Putamen (tissue), 1 donor: ENCODE measurements around the gene SEC16A.

Source experiments
- DNase-seq: peaks from one replicate; pipeline ENCODE4 v3.0.0-alpha.2; 2016; ENCODE audit warnings: low spot score

SEC16A gene

DNA sequence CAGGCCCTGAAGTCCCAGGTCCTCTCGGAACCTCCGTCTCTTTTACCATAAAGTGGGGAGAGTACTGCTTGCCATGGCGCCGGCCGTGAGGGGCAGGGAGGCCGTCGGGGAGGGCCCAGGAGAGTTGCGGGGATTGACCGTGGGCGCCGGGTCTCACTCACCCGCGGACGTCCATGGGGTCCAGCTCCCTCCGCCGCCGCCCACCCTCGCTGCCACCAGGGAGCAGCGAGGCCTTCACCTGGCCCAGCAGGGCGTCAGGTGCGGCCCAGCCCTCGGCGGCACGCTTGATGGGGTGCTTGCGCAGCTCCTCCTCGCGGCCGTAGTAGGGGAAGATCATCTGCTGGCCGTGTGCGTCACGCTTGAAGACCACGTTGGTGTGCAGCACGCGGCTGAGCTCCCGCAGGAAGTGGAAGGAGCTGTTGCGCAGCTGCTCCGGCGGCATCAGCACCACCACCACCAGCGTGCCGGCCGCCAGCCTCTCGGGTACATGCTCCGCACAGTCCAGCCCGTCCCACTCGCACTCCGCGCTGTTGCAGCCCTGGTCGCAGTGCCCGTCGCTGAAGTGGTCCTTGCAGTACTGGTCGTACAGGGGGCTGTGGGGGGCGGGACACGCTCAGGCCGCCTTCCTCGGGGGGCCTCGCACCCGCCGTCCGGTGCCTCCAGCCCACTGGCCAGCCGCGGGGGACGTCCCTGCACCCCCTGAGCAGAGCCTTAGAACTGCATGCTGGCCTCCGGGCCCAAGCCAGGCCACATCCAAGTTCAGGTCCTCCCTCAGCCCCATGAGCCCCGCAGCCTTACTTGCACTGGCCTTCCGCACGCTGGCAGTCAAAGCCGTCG lies 21.9 kb upstream of the SEC16A start:
- no peak for DNase-seq

DNA sequence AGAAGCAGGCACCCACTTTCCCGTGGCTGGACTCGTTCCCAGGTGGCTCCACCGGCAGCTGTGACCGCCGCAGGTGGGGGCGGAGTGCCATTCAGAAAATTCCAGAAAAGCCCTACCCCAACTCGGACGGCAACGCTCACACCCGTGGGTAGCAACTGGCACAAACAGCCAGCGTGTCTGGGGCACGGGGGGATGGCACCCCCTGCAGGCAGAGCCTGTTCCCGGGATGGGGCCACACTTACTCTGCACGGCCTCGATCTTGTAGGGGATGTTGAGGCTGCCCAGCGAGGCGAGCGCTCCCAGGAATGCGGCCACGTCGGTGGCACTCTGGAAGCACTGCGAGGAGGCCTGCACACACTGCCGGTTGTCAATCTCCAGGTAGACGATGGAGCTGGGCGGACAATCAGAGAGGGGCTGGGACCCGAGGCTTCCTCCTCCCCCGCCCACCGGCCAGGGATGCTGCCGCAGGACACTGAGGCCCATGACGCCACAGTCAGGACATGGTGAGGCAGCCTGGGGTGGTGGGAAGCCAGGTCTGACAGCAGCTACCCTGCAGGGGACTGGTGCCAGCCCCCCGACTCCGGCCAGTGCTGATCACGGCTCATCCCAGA lies 20.2 kb upstream of the SEC16A start:
- DNase-seq = no peak

DNA sequence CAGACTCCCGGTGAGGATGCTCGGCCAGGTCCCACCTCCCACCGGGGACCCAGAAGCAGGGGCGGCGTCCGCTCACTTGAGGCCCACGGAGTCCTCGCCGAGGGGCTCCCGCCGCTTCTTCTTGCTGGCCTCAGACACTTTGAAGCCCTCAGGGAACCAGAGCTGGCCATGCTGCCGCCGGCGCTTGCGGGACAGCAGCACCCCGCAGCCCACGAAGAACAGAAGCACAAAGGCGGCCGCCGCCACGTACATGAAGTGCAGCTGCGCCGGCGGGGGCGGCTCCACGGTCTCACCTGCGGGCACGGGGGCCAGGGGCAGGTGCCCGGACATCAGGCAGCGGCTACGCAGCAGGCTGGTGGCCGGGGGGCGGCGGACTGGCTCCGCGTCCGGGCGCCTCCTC lies 19.4 kb upstream of the SEC16A start:
- no peak for DNase-seq

DNA sequence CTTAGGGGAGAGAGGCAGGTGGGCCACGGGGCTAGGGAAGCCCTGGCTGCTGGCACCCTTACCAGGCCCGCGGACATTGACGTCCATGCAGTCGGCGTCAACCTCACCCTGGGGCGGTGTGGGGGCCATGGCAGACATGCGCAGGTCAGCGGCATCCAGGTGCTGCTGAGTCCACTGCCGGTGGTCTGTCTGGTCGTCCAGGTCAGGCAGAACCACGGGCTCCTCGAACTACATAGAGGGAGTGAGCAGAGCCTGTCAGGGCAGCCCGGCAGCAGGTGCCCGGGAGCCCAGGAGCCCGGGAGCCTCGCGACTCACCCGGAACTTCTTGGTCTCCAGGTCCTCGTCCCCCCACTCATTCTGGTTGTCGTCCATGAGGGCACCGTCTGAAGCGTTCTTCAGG lies 18.8 kb upstream of the SEC16A start:
- DNase-seq = no peak

DNA sequence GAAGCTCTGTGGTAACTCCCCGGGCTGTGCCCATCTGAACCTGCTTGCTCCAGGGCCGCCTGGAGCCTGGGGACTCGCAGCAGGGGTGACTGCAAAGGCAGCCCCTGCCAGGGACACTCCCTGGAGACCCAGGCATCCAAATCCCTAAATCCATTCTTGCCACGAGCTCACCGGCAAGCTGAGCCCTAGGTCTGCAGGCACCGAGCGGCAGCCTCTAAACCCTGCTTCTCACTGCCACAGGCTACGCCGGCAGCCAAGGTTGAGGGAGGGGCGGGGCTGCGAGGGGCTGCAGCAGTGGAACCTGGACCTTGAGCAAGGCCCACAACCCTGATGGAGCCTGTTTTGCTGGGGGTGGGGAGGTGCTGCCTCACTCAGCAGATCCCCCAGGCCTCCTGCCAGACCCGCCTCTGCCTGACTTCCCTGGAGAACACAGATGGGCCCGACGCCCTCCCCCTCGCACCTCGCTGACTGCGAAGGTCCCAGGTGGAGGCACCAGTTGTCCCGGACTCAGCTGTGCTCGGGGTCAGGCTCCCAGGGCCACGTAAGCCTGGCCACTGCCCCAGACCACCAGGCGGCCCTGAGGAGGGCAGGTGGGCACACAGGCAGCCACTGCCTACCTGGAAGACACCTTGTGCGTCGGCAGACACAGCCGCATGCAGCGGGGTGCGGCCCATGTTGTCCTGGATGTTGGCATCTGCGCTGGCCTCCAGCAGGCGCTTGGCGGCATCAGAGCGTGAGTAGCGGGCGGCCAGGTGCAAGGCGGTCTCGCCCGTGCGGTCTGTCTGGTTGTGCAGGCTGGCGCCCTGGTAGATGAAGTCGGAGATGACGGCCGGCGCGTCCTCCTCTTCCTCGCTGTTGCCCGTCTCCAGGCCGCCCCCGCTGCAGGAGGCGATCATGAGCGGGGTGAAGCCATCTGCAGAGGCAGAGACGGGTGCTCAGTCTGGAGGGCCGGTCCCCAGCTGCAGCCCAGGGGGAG lies 17.4 kb upstream of the SEC16A start:
- DNase-seq = no peak

DNA sequence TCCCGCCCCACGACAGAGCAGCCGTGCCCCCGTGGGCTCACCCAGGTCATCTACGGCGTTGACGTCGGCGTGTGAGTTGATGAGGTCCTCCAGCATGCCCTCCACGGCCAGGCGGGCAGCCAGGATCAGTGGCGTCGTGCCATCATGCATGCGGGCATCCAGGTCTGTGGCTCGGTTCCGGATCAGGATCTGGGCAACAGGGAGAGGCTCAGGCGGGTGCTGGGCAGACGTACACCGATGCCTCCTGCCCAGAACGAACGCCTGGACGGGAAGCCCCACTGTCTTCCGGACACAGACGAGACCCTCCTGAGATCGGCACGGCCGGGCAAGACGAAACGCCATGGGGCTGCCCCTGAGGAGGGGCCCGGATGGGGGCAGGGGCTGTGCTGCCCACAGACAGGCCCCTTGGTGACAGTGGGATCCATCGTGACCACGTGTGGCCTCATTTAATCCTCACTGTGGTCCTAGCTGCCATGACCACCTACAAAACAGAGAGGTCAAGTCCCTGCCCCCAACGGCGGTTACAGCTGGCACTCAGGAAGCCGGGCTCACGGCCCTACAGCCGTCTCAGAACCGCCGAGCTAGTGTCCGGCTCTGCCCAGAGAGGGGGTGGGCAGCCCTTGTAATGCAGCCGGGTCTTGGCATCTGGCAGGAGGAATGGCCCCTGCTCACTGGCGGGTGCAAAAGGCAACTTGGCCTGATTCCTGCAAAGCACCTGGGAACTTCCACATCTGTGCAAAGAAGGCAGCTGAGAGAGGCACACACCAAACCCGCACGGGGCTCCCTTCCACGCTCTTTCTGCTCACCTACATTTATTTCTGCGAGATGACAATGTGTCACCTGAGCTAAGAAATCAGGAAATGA lies 16.5 kb upstream of the SEC16A start:
- DNase-seq = no peak

DNA sequence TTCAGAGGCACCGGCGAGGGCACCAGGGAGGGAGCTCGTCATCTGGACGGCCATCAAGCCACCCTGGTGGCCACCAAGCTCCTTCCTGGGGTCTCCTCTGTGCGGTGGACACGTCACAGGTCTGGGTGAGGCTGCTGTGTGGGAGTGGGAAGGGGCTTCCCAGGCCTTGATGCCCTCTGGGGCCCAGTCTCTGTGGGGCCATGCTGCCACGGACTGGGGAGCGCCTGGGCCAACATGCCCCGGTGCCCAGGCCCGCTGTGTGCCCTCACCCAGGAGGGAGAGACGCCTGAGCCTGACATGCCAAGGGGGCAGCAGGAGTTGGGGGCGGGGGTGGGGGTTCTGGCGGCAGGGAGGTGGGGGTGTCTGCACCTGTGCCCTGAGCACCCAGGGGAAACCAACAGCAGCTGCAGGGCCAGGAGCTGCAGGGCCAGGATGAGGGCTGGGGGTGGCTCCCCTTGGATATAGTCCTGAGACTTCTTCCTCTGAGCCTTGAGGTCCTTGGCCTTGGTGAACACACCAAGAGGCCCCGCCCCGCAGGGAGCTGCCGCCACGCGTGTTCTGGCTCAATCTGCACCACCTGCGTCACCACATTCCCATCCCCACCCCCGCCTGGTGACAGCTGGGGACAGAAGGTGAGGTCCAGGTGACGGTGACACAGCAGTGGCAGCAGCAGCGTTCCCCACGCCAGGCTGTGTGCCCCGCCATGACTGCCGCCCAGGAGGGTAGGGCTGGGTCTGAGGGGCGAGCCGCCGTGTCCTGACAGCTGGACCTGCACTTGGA lies 15.3 kb upstream of the SEC16A start:
- DNase-seq = no peak

DNA sequence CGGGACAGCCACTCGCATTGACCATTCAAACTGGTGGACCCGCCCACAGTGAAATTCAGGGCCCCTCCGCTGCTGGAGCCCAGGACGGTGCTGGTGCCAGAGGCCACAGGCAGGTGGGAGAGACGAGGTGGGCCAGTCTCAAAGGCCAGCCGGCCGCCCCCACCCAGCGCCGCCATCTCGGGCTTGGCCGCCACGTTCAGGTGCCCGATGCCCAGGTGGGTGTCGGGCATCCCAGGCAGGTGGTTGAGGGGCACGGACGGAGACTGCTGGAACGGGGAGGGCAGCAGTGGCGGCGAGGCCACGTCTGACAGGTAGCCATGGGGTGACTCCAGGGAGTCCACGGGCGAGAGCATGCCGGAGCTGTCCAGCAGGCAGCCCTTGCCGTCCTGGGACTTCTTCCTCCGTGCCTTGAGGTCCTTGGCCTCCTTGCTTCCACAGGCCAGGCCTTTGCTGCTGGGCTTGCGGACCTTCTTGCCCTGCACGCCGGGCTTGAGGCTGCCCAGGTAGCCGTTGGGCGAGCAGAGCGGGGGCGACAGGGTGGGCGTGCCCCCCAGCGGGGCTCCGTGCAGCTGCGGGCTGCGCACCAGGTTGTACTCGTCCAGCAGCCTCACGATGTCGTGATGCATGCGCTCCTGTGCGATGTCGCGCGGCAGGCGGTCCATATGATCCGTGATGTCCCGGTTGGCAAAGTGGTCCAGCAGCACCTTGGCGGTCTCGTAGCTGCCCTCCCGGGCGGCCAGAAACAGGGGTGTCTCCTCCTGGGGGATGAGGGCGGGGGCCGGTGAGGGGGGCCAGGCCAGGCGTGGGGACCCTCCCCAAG lies 14.2 kb upstream of the SEC16A start:
- no peak for DNase-seq

DNA sequence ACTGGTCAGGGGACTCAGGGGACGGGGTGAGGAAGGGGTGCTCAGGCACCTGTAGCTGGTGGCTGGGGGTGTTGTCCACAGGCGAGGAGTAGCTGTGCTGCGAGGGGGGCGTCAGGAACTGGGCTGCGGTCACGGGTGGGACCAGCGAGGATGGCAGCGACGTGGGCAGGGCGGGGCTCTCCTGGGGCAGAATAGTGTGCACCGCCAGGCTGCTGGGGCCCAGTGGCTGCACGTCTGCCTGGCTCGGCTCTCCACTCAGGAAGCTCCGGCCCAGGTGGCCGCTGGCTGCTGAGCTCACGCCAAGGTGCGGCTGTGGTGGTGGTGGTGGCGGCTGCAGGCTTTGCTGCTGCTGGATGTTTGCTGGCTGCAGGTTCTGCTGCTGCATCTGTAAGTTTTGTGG lies 13.3 kb upstream of the SEC16A start:
- no peak for DNase-seq

DNA sequence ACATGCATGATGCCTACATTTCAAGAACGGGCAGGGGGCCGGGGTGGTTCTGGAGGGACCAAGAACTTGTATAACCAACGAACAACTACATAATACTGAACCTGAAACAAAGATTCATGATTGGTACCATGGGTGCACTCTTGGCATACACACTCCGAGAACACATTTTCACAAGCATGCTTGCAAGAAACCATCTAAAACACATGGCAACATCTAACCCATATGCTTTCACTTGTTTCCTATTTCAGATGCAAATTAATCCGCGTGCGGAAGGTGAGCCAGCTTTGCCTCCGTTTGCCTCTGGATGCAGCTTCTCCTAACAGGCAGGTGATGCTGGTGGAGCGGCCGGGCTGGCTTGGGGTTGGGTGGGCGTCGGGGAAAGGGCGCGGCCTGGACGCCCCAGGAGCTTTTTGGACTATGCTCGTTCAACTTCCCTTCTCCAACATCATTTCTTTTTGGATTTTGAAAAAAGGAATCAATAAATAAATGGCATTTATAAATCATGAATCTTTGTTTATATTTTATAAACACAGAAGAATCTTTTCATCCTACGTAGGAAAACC lies 12.5 kb upstream of the SEC16A start:
- DNase-seq = no peak

DNA sequence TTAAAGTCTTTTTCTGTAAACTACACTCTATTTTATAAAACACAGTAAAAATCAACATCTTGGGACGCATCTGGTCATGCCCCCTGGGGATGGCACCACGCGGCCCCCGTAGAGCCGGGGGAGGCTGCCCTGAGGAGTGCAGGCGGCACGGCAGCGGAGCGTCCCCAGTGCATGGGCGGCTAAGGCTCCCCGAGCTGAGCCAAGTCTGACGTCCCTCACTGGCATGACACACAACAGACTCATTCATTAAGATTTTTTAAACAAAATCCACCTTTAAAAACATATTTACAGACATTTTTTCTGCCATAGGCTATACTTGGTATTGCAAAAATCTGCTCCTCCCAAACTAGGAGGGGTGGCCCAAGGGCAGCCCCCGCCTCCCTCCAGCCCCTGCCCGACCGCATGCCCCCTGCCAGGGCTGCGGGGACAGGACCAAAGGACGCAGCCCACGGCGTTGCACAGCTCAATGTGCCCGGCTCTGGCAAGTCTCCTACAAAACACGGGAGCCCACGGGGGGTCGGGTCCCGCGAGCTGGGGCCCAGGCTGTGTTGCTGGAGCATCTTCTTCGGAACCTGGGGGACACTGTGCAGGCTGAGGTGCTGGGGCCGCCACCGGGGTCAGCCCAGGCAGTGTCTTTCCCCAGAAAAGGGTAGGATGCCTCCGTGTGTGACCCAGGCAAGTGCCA lies 11.8 kb upstream of the SEC16A start:
- no peak for DNase-seq

DNA sequence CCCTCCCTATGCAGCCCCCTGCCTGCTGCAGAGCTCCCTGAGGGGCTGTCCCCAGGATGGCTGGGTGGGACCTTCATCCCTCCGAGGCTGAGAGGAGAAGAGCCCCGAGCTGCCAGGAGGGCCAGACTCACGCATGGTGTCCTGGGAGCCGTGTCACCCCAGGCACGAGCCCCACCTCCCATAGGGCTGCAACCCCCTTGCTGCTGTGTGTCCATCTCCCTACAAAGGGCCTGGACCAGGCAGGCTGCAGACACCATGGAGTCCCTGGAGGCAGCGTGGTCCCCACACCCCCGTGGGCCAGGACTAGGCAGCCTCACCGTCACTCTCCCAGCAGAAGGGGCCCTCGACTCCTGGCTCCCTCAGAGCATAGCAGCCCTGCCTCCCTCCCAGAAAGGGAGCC lies 11.2 kb upstream of the SEC16A start:
- DNase-seq = no peak

DNA sequence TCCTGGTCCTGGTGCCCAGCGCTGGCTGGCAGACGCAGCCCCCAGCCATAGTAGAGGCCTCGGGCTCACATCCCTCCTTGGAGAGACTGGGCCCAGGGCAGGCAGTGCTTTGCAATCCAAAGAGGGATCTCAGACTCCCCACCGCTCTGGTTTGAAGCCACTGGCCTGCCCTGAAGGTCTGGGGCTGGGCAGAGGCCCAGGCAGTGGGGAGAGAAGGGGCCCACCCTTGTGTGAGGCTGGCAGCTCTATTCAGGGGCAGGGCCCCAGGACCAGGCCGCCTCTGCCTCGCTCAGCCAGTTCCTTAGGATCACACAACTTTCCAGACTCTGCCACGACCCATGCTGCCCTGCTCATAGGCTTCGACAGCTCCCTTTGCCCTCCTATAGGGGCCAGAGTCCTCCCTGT lies 10.7 kb upstream of the SEC16A start:
- DNase-seq = no peak

DNA sequence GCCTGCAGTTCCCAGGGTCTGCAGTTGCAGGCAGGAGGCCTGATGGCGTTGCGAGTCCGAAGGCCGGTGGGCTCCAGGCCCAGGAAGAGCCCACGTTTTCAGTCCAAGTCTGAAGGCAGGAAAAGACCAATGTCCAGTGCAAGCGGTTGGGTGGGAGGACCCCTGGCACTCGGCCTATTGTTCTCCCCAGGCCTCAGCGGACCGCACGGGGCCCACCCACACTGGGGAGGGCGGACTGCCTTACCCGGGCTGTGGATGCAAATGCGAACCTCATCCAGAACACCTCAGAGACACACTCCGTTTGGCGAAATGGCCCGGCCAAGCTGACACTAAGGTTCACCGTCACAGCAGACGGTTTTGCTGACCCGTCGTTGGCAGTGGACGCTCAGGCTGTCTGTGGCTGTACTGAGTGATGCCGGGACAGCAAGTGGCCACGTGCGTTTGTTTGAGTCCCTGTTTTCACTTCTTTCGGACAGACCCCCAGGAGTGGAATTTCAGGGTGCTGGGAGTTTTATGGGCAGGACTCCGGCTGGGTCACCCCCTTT lies 10.2 kb upstream of the SEC16A start:
- DNase-seq = no peak

DNA sequence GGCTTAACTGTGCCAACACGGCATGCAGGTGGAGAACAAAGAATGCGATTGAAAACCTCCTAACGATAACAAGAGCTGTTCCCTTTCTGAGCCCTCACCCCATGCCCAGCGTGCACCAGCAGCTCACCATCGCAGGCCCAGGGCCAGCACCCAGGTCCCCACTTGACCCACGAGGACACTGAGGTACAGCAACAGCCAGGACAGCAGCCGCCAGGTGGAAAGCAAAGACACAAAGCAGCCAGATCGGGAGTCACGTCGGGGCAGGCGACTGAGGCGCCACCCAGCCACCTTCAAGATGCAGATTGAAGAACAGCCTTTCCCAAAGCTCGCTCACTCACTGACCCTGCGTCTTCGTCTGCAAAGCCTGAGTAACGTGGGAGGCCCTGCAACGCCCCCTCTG lies 6.9 kb upstream of the SEC16A start:
- DNase-seq = no peak

DNA sequence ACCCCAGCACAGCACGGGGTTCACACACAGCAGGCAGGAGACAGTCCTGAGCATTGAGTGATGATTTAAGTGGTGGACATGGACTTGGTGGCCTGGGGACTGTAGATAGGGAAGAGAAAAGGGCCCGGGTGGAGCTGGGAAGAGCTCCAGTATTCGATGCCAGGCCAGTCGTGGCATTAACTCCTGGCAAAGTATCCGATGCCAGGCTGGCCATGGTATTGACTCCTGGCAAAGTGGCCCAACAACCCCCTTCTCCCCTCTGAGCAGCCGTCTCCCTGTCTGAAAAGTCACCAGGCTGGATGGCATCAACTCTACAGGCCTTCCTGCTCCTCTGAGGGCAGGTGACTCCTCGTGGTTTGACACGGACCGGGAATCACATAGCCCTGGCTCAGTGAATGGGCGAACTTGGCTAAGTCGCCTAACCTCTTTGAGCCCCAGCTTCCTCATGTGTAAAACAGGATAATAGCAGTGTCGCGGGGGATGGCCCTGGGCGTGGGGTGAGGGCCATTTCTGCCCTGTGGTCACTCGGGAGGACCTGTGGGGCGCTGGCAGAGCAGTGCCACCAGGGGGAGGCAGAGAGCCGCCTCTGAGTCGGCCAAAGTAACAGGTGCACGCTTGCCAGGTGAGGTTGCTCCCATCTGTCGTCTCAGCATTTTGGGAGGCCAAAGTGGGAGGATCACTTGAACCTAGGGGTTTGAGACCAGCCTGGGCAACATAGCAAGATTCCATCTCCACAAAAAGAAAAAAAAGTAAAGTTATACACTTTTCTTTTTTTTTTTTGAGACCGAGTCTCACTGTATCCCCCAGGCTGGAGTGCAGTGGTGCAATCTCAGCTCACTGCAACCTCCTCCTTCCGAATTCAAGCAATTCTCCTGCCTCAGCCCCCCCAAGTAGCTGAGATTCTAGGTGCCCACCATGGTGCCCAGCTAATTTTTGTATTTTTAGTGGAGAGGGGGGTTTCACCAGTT lies 5.7 kb upstream of the SEC16A start:
- DNase-seq = no peak

DNA sequence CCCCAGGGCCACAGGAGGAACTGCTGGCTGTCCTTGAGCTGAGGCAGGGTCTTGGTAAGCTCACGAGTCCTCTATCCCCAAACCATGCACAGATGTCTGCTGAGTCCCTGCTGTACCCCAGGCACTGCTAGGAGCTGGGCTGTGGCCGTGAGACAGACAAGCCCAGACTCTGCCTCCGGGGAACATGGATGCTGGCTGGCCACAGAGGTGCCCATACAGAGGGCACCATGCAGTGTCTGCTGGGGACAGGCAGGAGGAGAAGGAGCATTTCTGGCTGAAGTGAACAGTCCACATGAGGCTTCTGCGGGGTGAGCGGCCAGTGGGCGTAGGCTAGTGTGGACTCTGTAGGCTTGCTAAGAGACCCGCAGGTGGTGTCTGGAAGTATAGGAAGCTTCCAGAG lies 4.8 kb upstream of the SEC16A start:
- no peak for DNase-seq
